ENCODE measurements around the gene ARHGAP19.

DNA sequence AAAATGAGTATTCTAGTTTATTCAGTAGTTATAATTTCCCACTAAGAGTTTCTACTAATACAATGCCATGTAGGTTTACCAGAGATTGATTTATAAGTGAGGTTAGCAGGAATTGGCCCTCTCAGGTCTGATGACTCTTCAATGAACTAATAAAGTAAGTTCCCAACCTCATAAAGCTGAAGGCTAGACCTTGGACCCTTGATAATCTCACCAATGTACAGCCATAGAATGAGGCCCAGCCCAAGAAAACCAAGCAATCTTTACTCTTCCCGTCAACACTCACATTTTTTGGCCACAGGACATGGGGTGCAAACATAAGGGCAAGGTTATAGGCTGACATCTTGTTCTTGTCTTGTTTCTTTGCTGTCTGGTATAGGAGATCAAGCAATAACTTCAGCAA, 33.3 kb downstream of the ARHGAP19 start:
- TF ChIP-seq, protein P1, sequence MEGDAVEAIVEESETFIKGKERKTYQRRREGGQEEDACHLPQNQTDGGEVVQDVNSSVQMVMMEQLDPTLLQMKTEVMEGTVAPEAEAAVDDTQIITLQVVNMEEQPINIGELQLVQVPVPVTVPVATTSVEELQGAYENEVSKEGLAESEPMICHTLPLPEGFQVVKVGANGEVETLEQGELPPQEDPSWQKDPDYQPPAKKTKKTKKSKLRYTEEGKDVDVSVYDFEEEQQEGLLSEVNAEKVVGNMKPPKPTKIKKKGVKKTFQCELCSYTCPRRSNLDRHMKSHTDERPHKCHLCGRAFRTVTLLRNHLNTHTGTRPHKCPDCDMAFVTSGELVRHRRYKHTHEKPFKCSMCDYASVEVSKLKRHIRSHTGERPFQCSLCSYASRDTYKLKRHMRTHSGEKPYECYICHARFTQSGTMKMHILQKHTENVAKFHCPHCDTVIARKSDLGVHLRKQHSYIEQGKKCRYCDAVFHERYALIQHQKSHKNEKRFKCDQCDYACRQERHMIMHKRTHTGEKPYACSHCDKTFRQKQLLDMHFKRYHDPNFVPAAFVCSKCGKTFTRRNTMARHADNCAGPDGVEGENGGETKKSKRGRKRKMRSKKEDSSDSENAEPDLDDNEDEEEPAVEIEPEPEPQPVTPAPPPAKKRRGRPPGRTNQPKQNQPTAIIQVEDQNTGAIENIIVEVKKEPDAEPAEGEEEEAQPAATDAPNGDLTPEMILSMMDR (conservative IDR thresholded peaks at IDR 0.05 in 1 of 2, IDR thresholded peaks at IDR 0.05 in 1 of 2; ENCODE audit: low read depth in 1 of 2, low read length in 2 of 2): no peak
- no peak for TF ChIP-seq EZH2 (IDR thresholded peaks at IDR 0.05; ENCODE audit: low read length, missing control alignments)
